HepG2 (cell line): ENCODE results near the gene SMIM36. TPM values are rescaled to one million over a fixed set of nuclear protein-coding genes. Genes with fewer than 3 reads are reported as not detected.
A peak's percentile ranks its signal among the peaks of the same experiment; 100 is the strongest.

ENCODE experiments used
- ARID2 ChIP-seq: sonication (generic); formaldehyde crosslinking; IDR thresholded peaks from 2 replicates; pipeline ENCODE4 v1.8.1; 2022; ENCODE audit warnings: mild to moderate bottlenecking, missing genetic modification reagents, borderline replicate concordance
- DNMT3B ChIP-seq: conservative IDR thresholded peaks from 2 replicates; pipeline ENCODE4 v1.6.1; 2016; ENCODE audit warnings: missing biosample characterization, control low read depth
- KAT2B ChIP-seq: fragments of 150-350 bp; IDR thresholded peaks from 2 replicates; pipeline ENCODE4 v1.6.1; 2014; ENCODE audit warnings: low read depth, low read length, borderline replicate concordance
- KDM5A ChIP-seq: fragments of 200-600 bp; sonication (generic); IDR thresholded peaks from 2 replicates; pipeline ENCODE4 v1.7.0; 2018; ENCODE audit warnings: antibody characterized with exemption, mild to moderate bottlenecking, low read length, borderline replicate concordance
- MED8 ChIP-seq: sonication (generic); formaldehyde crosslinking; IDR thresholded peaks from 2 replicates; pipeline ENCODE4 v1.8.1; 2023; ENCODE audit warnings: mild to moderate bottlenecking, missing genetic modification reagents; ENCODE audit not compliant: insufficient replicate concordance
- ZKSCAN8 ChIP-seq: IDR thresholded peaks from 2 replicates; pipeline ENCODE4 v1.6.1; 2016; ENCODE audit warnings: borderline replicate concordance, missing genetic modification reagents, missing compliant biosample characterization
- ZNF570 ChIP-seq: sonication (generic); formaldehyde crosslinking; IDR thresholded peaks from 2 replicates; pipeline ENCODE4 v1.4.0; 2020; ENCODE audit warnings: mild to moderate bottlenecking, missing genetic modification reagents, borderline replicate concordance
- ZNF644 ChIP-seq: IDR thresholded peaks from 2 replicates; pipeline ENCODE4 v1.6.1; 2016; ENCODE audit warnings: low read depth
- ZNF737 ChIP-seq: sonication (generic); formaldehyde crosslinking; IDR thresholded peaks from 2 replicates; pipeline ENCODE4 v1.5.0; 2020; ENCODE audit warnings: missing genetic modification reagents, mild to moderate bottlenecking, borderline replicate concordance
- ZNF746 ChIP-seq: sonication (generic); formaldehyde crosslinking; IDR thresholded peaks from 2 replicates; pipeline ENCODE4 v1.8.0; 2022; ENCODE audit warnings: mild to moderate bottlenecking, missing genetic modification reagents
- polyA plus RNA-seq, 8 experiments: library from polyadenylated mRNA; depleted of rRNA in 3 of 8; stranded (reverse) in 7 of 8; unstranded in 1 of 8; fragments of >200 nt; fragmentation: Illumina TruSeq in 4 of 8; extraction: Trizol in 4 of 8; gene quantifications; 2 replicates each; pipeline versions ENCODE4 v1.2.1 to v1.2.3, GENCODE V29; 2011 to 2016; ENCODE audit warnings: low read depth in 4 of 8, missing spikeins in 1 of 8, mixed read lengths in 1 of 8; ENCODE audit not compliant: insufficient read depth in 1 of 8
- total RNA-seq, 5 experiments: library from RNA; depleted of rRNA; stranded (reverse); fragments of >200 nt; fragmentation: Illumina TruSeq; extraction: Trizol; gene quantifications; 2 replicates each; pipeline ENCODE4 v1.2.3, GENCODE V29; 2016; ENCODE audit warnings: low read depth in 1 of 5
- TF ChIP-seq, protein P1 (sequence below): IDR thresholded peaks from 2 replicates; pipeline ENCODE4 v1.6.1; 2012; ENCODE audit warnings: low read depth, low read length, improper control_type of control experiment
- TF ChIP-seq, protein P2 (sequence below): IDR thresholded peaks from 2 replicates; pipeline ENCODE4 v1.6.1; 2016; ENCODE audit warnings: low read depth
- TF ChIP-seq, protein P3 (sequence below): conservative IDR thresholded peaks from 2 replicates; pipeline ENCODE4 v1.6.1; 2018; ENCODE audit warnings: missing genetic modification reagents
- TF ChIP-seq, protein P4 (sequence below): sonication (generic); formaldehyde crosslinking; IDR thresholded peaks from 2 replicates; pipeline ENCODE4 v1.9.0; 2021; ENCODE audit warnings: mild to moderate bottlenecking, missing genetic modification reagents

The SMIM36 gene
- total and polyA plus RNA-seq, 2 of the 13 experiments (the other 11 are each of a cell fraction or from before 2014, with no cell fraction given), result not detected

DNA sequence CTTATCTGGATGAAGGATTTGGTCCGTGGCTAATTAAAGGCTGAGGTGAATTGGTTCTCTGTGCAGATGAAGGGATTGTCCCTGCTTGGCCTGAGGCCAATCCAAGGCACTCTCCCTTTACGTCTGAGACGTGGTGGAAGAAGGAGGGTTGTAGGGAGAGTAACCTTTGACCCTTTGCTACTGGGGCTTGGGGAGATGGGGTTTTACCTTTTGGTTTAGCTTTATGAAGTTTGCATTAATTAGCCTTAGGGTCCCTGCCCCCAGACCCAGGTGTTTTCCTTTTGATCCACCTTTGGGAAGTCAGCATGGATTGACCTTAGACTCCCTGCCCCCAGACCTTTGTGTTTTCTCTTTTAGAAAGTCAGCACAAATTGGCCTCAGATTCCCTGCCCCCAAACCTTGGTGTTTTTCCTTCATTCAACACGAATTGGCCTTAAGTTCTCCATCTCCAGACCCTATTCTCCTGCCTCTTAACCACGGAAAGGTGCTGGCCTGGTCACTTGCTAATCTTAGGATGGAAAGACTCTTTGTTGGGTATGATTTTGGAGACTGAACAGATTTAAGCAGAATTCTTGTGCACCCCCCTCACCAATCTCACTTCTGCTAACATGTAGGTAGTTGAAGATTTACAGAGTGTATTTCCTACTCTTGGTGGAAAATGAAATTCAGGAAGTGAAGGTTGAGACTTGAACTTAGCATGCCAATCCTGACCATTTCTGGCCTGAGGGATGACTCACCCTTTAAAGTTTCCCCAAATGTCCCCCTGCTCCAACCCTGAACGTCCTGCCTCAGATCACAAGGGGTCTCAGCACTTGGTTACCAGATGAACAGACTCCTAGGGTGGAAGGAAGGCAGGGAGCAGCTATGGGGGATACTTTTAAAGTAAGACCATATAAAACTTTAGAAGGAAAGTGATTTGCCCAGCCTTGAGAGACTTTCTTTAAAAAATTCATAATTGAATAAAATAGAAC, 66.5 kb downstream of the SMIM36 start (continued):
- TF ChIP-seq ZKSCAN8 (peak; percentile 14; the same call in 1 of the 2 replicates), KDM5A (0 out of 2 replicates have a peak, but pooled peaks have one; percentile 25), KAT2B (no peak), ZNF570 (CRISPR knock-in tag) (no peak), ZNF746 (CRISPR knock-in tag) (peak; percentile 0; the same call in 1 of the 2 replicates), MED8 (CRISPR knock-in tag) (peak; percentile 54), ZNF737 (CRISPR knock-in tag) (no peak), ARID2 (CRISPR knock-in tag) (no peak), ZNF644 (CRISPR knock-in tag) (no peak; the same call in 1 of the 2 replicates), DNMT3B (no peak; the same call in none of the 2 replicates)
- TF ChIP-seq, protein P1, sequence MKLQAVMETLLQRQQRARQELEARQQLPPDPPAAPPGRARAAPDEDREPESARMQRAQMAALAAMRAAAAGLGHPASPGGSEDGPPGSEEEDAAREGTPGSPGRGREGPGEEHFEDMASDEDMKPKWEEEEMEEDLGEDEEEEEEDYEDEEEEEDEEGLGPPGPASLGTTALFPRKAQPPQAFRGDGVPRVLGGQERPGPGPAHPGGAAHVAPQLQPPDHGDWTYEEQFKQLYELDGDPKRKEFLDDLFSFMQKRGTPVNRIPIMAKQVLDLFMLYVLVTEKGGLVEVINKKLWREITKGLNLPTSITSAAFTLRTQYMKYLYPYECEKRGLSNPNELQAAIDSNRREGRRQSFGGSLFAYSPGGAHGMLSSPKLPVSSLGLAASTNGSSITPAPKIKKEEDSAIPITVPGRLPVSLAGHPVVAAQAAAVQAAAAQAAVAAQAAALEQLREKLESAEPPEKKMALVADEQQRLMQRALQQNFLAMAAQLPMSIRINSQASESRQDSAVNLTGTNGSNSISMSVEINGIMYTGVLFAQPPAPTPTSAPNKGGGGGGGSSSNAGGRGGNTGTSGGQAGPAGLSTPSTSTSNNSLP, result no peak; the same call in 1 of the 2 replicates
- TF ChIP-seq, protein P2, sequence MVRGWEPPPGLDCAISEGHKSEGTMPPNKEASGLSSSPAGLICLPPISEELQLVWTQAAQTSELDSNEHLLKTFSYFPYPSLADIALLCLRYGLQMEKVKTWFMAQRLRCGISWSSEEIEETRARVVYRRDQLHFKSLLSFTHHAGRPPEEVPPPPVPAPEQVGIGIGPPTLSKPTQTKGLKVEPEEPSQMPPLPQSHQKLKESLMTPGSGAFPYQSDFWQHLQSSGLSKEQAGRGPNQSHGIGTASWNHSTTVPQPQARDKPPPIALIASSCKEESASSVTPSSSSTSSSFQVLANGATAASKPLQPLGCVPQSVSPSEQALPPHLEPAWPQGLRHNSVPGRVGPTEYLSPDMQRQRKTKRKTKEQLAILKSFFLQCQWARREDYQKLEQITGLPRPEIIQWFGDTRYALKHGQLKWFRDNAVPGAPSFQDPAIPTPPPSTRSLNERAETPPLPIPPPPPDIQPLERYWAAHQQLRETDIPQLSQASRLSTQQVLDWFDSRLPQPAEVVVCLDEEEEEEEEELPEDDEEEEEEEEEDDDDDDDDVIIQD (CRISPR knock-in tag), result peak; percentile 80; the same call in 1 of the 2 replicates
- TF ChIP-seq, protein P3, sequence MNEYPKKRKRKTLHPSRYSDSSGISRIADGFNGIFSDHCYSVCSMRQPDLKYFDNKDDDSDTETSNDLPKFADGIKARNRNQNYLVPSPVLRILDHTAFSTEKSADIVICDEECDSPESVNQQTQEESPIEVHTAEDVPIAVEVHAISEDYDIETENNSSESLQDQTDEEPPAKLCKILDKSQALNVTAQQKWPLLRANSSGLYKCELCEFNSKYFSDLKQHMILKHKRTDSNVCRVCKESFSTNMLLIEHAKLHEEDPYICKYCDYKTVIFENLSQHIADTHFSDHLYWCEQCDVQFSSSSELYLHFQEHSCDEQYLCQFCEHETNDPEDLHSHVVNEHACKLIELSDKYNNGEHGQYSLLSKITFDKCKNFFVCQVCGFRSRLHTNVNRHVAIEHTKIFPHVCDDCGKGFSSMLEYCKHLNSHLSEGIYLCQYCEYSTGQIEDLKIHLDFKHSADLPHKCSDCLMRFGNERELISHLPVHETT, result no peak; the same call in 1 of the 2 replicates
- TF ChIP-seq, protein P4, sequence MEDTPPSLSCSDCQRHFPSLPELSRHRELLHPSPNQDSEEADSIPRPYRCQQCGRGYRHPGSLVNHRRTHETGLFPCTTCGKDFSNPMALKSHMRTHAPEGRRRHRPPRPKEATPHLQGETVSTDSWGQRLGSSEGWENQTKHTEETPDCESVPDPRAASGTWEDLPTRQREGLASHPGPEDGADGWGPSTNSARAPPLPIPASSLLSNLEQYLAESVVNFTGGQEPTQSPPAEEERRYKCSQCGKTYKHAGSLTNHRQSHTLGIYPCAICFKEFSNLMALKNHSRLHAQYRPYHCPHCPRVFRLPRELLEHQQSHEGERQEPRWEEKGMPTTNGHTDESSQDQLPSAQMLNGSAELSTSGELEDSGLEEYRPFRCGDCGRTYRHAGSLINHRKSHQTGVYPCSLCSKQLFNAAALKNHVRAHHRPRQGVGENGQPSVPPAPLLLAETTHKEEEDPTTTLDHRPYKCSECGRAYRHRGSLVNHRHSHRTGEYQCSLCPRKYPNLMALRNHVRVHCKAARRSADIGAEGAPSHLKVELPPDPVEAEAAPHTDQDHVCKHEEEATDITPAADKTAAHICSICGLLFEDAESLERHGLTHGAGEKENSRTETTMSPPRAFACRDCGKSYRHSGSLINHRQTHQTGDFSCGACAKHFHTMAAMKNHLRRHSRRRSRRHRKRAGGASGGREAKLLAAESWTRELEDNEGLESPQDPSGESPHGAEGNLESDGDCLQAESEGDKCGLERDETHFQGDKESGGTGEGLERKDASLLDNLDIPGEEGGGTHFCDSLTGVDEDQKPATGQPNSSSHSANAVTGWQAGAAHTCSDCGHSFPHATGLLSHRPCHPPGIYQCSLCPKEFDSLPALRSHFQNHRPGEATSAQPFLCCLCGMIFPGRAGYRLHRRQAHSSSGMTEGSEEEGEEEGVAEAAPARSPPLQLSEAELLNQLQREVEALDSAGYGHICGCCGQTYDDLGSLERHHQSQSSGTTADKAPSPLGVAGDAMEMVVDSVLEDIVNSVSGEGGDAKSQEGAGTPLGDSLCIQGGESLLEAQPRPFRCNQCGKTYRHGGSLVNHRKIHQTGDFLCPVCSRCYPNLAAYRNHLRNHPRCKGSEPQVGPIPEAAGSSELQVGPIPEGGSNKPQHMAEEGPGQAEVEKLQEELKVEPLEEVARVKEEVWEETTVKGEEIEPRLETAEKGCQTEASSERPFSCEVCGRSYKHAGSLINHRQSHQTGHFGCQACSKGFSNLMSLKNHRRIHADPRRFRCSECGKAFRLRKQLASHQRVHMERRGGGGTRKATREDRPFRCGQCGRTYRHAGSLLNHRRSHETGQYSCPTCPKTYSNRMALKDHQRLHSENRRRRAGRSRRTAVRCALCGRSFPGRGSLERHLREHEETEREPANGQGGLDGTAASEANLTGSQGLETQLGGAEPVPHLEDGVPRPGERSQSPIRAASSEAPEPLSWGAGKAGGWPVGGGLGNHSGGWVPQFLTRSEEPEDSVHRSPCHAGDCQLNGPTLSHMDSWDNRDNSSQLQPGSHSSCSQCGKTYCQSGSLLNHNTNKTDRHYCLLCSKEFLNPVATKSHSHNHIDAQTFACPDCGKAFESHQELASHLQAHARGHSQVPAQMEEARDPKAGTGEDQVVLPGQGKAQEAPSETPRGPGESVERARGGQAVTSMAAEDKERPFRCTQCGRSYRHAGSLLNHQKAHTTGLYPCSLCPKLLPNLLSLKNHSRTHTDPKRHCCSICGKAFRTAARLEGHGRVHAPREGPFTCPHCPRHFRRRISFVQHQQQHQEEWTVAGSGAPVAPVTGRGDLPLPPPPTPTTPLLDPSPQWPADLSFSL (CRISPR knock-in tag), result no peak
